GM12875 (cell line): ENCODE measurements around the gene CASR.

Experiments used
- H3K4me3 ChIP-seq: one replicate; pipeline ENCODE4 v1.5.1; 2011; ENCODE audit warnings: low read depth, low read length, control low read depth
- CTCF ChIP-seq: IDR thresholded peaks from 2 replicates; pipeline ENCODE4 v1.5.1; 2011; ENCODE audit warnings: low read depth, mild to moderate bottlenecking, control low read depth, inconsistent platforms, low read length, moderate library complexity, borderline replicate concordance; ENCODE audit not compliant: insufficient read depth

CASR gene

GRCh38 chr3:122294359-122294758, 110.9 kb downstream of the CASR start:
- TF ChIP-seq CTCF: no peak
- no peak overlapping the region for H3K4me3 ChIP-seq

- H3K4me3 ChIP-seq: no peak overlapping the region
- no peak for TF ChIP-seq CTCF
These were observed 112.0 kb downstream of the CASR start for GRCh38 chr3:122295266-122296062.

GRCh38 chr3:122298239-122298638, 114.8 kb downstream of the CASR start:
- TF ChIP-seq CTCF: peak; percentile 56; the same call in 1 of the 2 replicates
- H3K4me3 ChIP-seq: no peak overlapping the region

- TF ChIP-seq CTCF: no peak
- no peak overlapping the region for H3K4me3 ChIP-seq
These were observed 115.7 kb downstream of the CASR start for GRCh38 chr3:122299215-122299614.

- peak; percentile 56; the same call in 1 of the 2 replicates for TF ChIP-seq CTCF
- H3K4me3 ChIP-seq: no peak overlapping the region
These were observed 116.5 kb downstream of the CASR start for GRCh38 chr3:122299872-122300460.

GRCh38 chr3:122301063-122301462, 117.6 kb downstream of the CASR start:
- no peak overlapping the region for H3K4me3 ChIP-seq
- TF ChIP-seq CTCF: no peak

GRCh38 chr3:122305818-122306621, 122.6 kb downstream of the CASR start:
- no peak overlapping the region for H3K4me3 ChIP-seq
- peak; percentile 19; the same call in 1 of the 2 replicates for TF ChIP-seq CTCF
